ENCODE results near the gene PPP1R3C. TPM values are rescaled to one million over a fixed set of nuclear protein-coding genes. Genes with fewer than 3 reads are reported as not detected.

PPP1R3C gene
- total and polyA plus RNA-seq, 2 of the 4 experiments (the other 2 are of a cell fraction), result 17.4 to 62.9 TPM

GRCh38 chr10:91632671-91633550 is at the start of gene PPP1R3C (continued):
- TF ChIP-seq, protein P1, sequence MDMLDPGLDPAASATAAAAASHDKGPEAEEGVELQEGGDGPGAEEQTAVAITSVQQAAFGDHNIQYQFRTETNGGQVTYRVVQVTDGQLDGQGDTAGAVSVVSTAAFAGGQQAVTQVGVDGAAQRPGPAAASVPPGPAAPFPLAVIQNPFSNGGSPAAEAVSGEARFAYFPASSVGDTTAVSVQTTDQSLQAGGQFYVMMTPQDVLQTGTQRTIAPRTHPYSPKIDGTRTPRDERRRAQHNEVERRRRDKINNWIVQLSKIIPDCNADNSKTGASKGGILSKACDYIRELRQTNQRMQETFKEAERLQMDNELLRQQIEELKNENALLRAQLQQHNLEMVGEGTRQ (IDR thresholded peaks at IDR 0.05; ENCODE audit: low read depth, low read length), result peak; percentile 93
- no peak for TF ChIP-seq RFX5 (IDR thresholded peaks at IDR 0.05; ENCODE audit: low read depth, low read length)
- TF ChIP-seq RAD21 (IDR thresholded peaks at IDR 0.05; ENCODE audit: low read length), result peak; percentile 57
- TF ChIP-seq MXI1 (IDR thresholded peaks at IDR 0.05; ENCODE audit: borderline replicate concordance, low read depth, low read length), result peak; percentile 86
- no peak for TF ChIP-seq RCOR1 (IDR thresholded peaks at IDR 0.05; ENCODE audit: insufficient replicate concordance, low read length)
- no peak for TF ChIP-seq CEBPB (IDR thresholded peaks at IDR 0.05; ENCODE audit: low read depth, low read length)
